ENCODE measurements around the gene RNPS1. TPM values are rescaled to one million over a fixed set of nuclear protein-coding genes. Genes with fewer than 3 reads are reported as not detected.

The RNPS1 gene
- polyA plus RNA-seq, 12 donors = 151 to 206 (median 167) TPM; not detected in 1

DNA sequence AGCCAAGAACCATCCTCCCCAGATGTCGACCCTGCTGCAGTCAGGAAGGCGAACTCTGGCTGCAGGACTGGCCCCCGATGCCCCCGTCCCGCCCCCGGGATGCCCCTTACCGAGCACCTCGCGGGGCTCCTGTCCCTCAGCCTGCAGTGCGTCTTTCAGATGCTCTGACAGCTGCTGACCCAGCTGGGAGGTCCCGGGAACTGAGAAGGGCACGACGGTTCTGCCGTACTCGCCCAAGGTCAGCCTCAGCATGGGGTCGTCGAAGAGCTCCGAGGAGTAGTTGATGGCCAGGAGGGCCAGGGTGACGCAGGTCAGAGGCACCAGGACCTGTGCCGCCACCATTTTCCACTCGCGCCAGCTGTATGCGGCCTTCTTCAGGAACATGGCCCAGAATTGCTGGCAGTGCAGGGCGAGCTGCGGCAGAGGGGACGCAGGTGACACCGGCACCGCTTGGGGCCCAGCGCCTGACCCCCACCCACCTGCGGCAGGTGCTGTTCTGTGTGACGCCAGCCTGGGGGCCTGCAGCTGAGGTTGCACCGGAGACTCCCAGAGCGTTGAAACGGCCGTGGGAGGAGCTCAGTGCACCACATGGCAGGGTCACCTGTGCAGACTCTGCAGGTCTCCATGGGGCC lies 20.1 kb upstream of the RNPS1 start:
- DNase-seq = no peak

DNA sequence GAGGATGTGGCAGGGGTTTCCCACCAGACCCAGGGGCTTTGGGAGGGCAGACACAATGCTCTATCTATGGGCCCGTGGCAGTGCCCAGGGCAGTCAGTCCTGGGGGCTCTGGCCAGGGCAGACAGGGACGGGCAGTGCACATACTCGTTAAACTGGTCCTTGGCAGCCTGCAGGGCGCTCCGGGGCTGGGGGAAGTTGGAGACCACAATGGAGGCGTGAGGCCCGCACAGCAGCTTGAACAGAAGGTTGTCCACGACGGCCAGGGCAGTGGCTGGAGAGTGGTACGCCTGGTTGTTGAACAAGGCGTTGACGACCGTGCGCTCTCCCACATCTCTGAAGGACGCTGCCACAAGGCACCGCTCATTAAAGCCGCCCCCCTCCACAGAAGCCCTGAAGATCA lies 18.6 kb upstream of the RNPS1 start:
- DNase-seq = no peak

GRCh38 chr16:2285731-2286191 lies 17.8 kb upstream of the RNPS1 start:
- DNase-seq = no peak

DNA sequence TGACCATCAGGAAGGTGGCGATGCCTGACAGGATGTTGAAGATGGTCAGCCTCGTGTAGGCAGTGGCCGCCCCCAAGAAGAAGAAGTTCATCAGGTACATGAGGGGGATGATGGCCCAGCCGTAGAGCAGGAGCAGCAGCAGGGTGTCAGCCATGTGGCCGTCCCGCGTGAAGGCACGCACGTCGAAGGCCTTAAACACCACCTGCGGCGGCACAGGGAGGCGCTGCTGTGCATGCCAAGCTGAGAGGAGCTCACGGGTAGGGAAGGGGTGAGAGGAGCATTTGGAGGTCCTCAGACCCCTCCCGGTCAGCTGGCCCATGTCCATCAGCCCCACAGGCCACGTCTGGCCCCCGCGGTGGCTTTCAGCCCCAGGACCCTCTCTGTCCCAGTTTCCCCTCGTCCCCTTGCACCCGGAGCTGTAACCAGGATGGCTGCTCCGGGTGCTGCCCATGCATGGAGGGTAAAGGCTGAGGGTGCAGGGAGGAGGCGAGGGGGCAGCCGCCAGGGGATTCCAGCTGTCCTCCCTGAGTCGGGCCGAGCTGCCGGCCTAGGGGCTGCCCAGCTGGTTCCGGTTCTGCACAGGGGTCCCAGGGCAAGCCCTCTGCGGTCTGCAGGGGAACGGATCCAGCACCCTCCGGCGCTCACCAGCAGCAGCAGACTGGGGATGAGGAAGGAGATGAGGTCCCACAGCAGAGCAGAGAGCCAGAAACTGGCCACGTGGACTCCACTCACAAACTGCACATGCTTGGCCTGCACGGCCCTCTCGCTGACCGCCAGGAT lies 17.1 kb upstream of the RNPS1 start:
- no peak for DNase-seq

DNA sequence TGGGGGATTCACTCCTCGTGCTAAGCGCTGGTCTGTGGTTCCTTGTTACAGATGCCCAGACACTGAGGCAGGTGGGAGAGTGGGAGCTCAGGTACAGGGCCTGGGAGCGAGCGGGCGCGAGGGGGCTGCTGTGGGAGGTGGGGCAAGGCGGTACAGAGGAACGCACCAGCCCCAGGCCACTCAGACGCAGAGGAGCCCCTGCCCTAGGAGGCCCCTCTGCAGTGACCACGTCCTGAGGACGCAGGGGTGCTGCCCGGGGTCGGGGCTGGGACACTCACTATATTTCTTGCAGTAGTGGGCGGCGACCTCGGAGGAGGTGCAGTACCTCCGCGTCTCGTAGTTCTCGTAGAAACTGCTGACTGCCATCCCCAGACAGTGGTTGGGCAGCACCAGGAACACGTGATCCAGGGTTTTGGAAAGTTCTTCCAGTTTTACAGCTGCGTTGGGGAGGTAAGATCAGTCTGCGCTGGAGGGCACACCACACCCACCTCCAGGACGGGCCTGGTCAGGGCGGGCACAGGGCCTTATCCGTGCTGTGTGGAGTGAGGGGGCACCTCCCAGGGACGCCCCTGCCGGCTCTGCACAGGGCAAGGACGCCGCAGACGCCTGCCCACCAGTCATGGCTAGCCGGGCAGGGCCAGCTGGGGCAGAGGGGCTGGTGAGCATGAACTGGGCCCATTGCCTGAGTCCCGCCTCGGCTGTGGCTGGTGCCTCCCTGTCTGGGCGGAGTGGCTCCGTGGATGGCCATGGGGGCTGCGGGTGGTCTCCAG lies 16.3 kb upstream of the RNPS1 start:
- no peak for DNase-seq

GRCh38 chr16:2282866-2283555 lies 15.1 kb upstream of the RNPS1 start:
- DNase-seq = no peak

GRCh38 chr16:2282262-2282661 lies 14.3 kb upstream of the RNPS1 start:
- DNase-seq = no peak

DNA sequence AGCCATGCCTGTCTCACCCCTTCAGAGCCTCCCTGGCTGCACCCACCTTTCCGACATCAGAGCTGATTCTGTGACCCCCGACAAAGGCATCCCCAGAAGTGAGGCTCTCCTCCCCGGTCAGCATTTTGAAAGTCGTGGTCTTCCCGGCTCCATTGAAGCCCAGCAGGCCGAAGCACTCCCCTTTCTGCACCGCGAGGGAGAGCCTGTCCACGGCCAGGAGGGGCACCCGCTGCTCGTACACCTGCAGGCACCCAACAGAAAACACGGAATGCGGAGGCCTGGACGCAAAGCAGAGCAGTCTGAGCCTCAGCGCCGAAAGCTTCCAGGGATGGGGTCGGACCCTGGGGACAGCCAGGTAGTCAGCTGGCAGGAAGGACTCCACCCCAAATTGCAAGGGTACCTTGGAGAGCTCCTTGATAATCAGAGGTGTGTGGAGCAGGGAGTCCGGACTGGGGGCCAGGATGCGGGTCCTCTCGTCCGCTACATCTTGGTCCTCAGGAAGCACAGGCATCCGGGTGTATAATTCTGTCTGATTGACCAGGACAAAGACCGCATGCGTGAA lies 13.1 kb upstream of the RNPS1 start:
- DNase-seq = no peak

DNA sequence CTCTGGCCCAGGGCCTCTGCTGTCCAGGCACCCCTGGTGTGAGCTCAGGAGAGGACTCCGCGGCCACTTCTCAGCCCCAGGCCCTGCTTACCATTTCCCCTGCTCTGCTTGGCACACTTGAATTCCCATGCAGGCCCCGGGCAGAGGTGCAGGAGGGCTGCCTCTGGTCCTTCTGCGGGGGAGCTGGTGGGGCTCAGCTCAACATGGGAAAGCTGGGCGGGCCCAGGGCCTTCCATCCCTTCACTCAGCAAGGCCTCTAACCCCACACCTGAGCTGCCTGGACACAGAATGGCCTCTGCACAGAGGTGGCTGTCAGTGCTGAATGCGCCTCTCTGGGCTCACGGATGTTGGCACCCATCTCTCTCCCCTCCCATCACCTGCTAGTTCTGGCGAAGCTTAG lies 12.5 kb upstream of the RNPS1 start:
- DNase-seq = no peak

- no peak for DNase-seq
Measured at GRCh38 chr16:2278956-2279800, 11.3 kb upstream of the RNPS1 start.

- no peak for DNase-seq
Measured at GRCh38 chr16:2278272-2278608, 10.3 kb upstream of the RNPS1 start.

- DNase-seq = no peak
Measured at GRCh38 chr16:2277466-2278271, 9.7 kb upstream of the RNPS1 start.

GRCh38 chr16:2276368-2277195 lies 8.7 kb upstream of the RNPS1 start:
- DNase-seq = no peak

DNA sequence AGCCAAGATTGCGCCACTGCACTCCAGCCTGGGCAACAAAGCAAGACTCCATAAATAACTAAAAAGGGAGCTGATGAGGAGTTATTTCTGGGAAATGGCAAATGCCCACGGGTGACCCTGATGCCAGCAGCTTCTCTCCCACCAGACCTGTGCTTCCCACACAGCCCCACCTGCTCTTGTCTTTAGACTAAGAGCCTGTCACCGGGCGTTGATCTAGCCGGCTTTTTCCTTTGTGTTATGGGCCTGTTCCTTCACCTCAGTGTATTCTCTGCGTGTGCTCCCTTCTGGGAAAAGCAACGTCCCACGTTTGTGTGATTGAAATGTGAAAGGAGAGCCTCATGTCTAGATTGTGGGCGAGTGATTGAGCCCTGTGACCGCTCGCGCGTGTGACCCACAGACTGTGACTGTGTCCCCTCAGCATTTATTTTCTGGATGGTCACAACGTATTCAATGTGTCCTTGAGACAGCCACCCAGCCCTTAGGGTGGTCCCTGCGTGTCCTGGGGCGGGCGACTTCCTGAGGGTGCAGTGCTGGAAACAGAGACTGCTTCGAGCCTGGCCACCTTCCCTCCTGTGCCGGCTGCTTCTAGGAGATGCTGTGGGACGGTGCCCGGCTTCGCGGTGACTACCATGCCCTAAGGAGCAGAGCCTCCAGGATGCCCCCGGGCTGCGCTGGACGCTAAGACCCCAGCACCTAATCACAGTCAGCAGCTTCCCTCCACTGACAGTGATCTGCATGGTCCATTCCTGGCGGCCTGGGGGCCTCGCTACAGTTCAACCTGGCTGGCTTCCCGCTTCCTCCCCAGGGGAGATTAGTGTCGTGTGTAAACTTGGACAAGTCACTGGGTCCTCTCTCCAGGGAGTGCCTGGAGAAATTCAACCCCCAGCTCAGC lies 7.8 kb upstream of the RNPS1 start:
- DNase-seq = no peak

- DNase-seq = no peak
Measured at GRCh38 chr16:2273931-2274330, 6.0 kb upstream of the RNPS1 start.

DNA sequence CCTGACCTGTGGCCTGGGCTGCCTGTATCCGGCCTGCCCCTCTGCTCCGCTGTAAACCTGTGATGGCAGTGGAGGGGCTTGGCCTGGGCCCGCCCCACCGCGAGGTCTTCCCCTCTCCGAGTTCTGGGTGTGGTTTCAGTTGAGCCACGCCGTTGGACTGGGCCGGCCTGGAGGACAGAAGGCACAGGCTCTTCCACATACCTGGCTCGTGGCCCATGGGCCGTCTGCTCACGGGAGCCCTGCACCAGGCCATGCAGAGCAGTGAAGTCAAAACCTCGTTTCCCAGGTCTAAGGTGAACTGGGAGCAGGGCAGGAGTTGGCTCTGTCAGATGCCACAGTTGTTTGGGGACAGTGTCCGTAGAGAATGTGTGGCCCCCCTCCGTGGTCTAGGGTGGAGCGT lies 5.6 kb upstream of the RNPS1 start:
- no peak for DNase-seq

GRCh38 chr16:2271848-2272461 lies 4.0 kb upstream of the RNPS1 start:
- DNase-seq = no peak
